PC-3 (cell line): ENCODE measurements around the gene SMIM13.

Experiments
- EZH2 ChIP-seq: fragments of 300-600 bp; sonication (generic); IDR thresholded peaks from one replicate; pipeline ENCODE4 v1.6.1; 2017; ENCODE audit warnings: antibody characterized with exemption, mild to moderate bottlenecking, low read length; ENCODE audit not compliant: unreplicated experiment
- EZH2phosphoT487 ChIP-seq: fragments of 300-600 bp; sonication (generic); IDR thresholded peaks from 2 replicates; pipeline ENCODE4 v1.6.1; 2018; ENCODE audit warnings: mild to moderate bottlenecking, antibody characterized with exemption, low read length, borderline replicate concordance
- TF ChIP-seq, protein P1 (sequence below): fragments of 300-600 bp; sonication (generic); conservative IDR thresholded peaks from 2 replicates; pipeline ENCODE4 v1.5.1; 2017; ENCODE audit warnings: antibody characterized with exemption, low read depth, mild to moderate bottlenecking, low read length

DNA sequence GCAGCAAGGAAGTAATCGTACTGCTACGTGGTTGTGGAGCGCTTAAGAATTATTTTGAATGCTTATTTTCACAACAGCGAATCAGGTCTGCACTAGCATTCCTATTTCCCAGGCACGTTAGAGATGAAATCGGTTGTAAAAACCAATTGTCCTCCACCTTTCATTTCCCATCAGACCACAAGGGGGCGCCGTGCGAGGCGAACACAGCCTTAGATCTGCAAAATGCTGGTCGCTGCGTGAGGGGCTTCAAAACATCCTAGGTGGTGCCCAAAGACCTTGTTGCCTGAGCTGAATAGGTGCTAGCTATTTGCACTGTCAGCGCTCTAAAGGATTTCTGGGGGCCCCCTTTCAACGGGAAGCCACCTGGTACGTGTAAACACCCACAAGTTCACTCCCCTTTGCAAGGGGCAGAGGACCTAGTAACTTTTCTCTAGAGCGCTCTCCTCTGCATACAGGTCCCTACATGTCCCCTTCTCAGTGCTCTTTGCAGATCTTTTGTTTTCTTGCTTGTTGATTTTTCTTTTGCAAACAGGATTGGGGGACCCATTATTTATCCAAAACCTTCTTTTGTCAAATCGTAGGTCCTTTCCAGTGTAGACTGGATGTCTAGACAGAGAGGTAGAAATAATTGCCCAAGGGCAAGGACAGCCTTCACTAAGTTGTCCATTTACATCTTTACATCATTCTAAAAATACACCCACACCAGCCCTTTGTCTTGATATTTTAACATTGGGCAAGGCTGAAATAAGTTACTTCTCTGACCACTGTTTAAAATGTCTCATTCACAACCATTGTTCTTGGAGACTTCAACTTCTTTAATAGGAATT lies 79.1 kb downstream of the SMIM13 start:
- TF ChIP-seq, protein P1, sequence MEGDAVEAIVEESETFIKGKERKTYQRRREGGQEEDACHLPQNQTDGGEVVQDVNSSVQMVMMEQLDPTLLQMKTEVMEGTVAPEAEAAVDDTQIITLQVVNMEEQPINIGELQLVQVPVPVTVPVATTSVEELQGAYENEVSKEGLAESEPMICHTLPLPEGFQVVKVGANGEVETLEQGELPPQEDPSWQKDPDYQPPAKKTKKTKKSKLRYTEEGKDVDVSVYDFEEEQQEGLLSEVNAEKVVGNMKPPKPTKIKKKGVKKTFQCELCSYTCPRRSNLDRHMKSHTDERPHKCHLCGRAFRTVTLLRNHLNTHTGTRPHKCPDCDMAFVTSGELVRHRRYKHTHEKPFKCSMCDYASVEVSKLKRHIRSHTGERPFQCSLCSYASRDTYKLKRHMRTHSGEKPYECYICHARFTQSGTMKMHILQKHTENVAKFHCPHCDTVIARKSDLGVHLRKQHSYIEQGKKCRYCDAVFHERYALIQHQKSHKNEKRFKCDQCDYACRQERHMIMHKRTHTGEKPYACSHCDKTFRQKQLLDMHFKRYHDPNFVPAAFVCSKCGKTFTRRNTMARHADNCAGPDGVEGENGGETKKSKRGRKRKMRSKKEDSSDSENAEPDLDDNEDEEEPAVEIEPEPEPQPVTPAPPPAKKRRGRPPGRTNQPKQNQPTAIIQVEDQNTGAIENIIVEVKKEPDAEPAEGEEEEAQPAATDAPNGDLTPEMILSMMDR = peak; percentile 93
- TF ChIP-seq EZH2 (no peak), EZH2phosphoT487 (no peak)
